ENCODE data around the gene MYL2. TPM values are rescaled to one million over a fixed set of nuclear protein-coding genes. Genes with fewer than 3 reads are reported as not detected.

Gene MYL2
- total and polyA plus RNA-seq, 12 donors = 9,270 to 56,186 (median 26,130) TPM

GRCh38 chr12:110931315-110931728, 10.9 kb upstream of the MYL2 start:
- no peaks in the 10 kb centered on the region for H3K36me3 ChIP-seq
- 23 to 36% methylated on average over 16 of the region's 16 CpGs for WGBS, 2 donors
- no peaks in the 10 kb centered on the region for H3K9me3 ChIP-seq
- peaks cover 0 to 49% (median 5%) of the 10 kb centered on the region in 9 donors for H3K4me1 ChIP-seq
- peak overlapping the region; percentile 40 to 92 (median 84) for H3K27ac ChIP-seq
- no peak for TF ChIP-seq CTCF (IDR thresholded peaks at IDR 0.05)
- DNase-seq = peak; percentile 82 to 85
- peak; percentile 72 to 92 (median 81) for ATAC-seq
- peaks cover 0 to 36% (median 0%) of the 10 kb centered on the region in 7 donors for H3K27me3 ChIP-seq
- peak overlapping the region in 1 of 10 donors; percentile 37 for H3K4me3 ChIP-seq
- intact Hi-C loops (cut with DNase I) = loop anchor here in 1 of 10 donors (10.0 kb wide), 1 partner anchor 373 kb away; no protein-coding TSS in a partner anchor

DNA sequence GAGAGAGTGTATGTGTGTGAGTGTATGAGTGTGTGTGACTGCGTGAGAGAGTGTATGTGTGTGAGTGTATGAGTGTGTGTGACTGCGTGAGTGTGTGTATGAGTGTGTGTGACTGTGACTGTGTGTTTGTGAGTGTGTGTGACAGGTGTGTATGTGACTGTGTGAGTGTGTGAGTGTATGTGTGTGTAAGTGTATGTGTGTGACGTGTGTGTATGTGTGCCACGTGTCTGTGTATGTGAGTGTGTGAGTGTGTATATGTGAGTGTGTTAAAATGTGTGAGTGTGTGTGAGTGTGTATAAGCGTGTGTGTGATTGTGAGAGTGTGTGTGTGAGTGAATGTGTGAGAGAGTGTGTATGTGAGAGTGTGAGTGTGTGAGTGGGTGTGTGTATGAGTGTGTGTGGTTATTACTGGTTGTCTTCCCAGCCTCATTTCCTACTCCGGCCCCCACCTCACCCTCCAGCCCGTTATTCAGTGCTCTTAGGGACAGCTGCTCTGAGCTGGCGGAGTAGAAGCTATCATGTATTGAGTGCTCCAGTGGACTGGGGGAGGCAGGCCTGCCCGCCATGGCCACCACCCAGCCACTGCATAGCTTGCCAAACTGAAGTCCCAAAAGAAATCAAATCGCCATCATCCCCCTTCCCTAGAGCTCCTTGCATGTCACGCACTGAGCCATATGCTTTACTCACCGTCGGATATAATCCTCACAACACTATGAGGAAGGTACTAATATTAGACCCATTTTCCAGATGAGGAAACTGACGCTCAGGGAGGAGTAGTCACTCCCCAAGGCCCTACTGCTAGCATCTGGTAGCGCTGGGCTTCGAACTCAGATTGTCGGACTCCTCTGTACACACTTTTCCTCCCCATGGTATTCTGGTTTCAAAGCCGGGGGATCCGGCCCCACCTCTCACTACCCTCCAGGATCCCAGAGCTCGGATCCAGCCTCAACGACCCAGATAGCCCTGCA, 10.3 kb upstream of the MYL2 start:
- ATAC-seq = peak in 1 of 8 donors; percentile 1
- intact Hi-C loops (cut with DNase I) = loop anchor here in 1 of 10 donors (10.0 kb wide), 1 partner anchor 374 kb away; no protein-coding TSS in a partner anchor
- Histone ChIP-seq H3K9me3 (no peaks in the 10 kb centered on the region), H3K27ac (peak overlapping the region; percentile 40 to 92 (median 84)), H3K4me1 (peaks cover 0 to 50% (median 5%) of the 10 kb centered on the region in 9 donors), H3K4me3 (no peak overlapping the region), H3K27me3 (peaks cover 0 to 33% (median 0%) of the 10 kb centered on the region in 7 donors), H3K36me3 (no peaks in the 10 kb centered on the region)
- no peak for DNase-seq
- no peak for TF ChIP-seq CTCF (IDR thresholded peaks at IDR 0.05)
- 58 to 69% methylated on average over 21 of the region's 21 CpGs for WGBS, 2 donors

DNA sequence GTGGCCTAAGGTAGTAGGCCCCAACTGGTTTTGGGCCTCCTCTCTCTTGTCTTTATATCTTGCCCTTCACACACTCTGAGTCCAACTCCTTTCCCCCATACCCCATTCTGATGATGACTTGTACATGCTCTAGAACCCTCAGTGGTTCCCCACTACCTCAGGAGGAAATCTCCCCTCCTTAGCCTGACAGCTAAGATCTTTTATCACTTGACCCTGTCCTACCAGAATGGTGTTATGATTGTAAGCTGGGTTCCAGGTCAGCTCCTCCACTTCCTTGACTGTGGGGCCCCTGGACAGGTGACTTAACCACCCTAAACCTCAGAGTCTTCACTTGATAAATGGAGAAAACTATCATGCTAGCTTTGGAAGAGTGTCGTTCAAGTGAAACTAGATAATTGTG, 9.4 kb upstream of the MYL2 start:
- no peak overlapping the region for H3K4me3 ChIP-seq
- WGBS, 2 donors = 48 to 71% methylated on average over 1 of the region's 1 CpG

More for the DNA sequence above, 9.4 kb upstream of the MYL2 start:
- intact Hi-C loops (cut with DNase I) = loop anchor here in 1 of 10 donors (10.0 kb wide), 1 partner anchor 375 kb away; no protein-coding TSS in a partner anchor
- DNase-seq (no peak), ATAC-seq (no peak)
- TF ChIP-seq CTCF (IDR thresholded peaks at IDR 0.05) = no peak
- peaks cover 0 to 51% (median 5%) of the 10 kb centered on the region in 9 donors for H3K4me1 ChIP-seq
- no peaks in the 10 kb centered on the region for H3K9me3 ChIP-seq
- peak overlapping the region in 8 of 10 donors; percentile 59 to 92 (median 88) for H3K27ac ChIP-seq
- H3K27me3 ChIP-seq = peaks cover 0 to 33% (median 0%) of the 10 kb centered on the region in 7 donors
- no peaks in the 10 kb centered on the region for H3K36me3 ChIP-seq
